Esophagus muscularis mucosa (tissue), 4 donors: Measurements from ENCODE around the gene DEUP1. TPM values are rescaled to one million over a fixed set of nuclear protein-coding genes. Genes with fewer than 3 reads are reported as not detected.

ENCODE experiments used
- DNase-seq: peaks from one replicate; pipeline ENCODE4 v3.0.0-alpha.2; 2017; ENCODE audit errors: extremely low spot score
- H3K27ac ChIP-seq, 4 donors: fragments of 200-600 bp; sonication (generic); replicated peaks in 1 of 4; 1 replicate in 3 of 4; 2 replicates in 1 of 4; pipeline ENCODE4 v1.5.1; 2016 to 2019; ENCODE audit warnings: mild to moderate bottlenecking in 1 of 4
- H3K27me3 ChIP-seq, 4 donors: fragments of 200-600 bp; sonication (generic); one replicate each; pipeline versions ENCODE4 v1.5.1 to v1.6.0; 2016 to 2019
- H3K36me3 ChIP-seq, 4 donors: fragments of 200-600 bp; sonication (generic); one replicate each; pipeline ENCODE4 v1.5.1; 2016 to 2019
- H3K4me1 ChIP-seq, 4 donors: fragments of 200-600 bp; sonication (generic); one replicate each; pipeline ENCODE4 v1.5.1; 2016 to 2019
- H3K4me3 ChIP-seq, 4 donors: fragments of 200-600 bp; sonication (generic); 1 replicate in 2 of 4; 2 replicates in 2 of 4; pipeline ENCODE4 v1.5.1; 2016 to 2019; ENCODE audit warnings: mild to moderate bottlenecking in 4 of 4, moderate library complexity in 1 of 4
- H3K9me3 ChIP-seq, 4 donors: fragments of 200-600 bp; sonication (generic); 1 replicate in 3 of 4; 2 replicates in 1 of 4; pipeline ENCODE4 v1.5.1; 2016 to 2019
- CTCF ChIP-seq, 3 experiments: fragments of 200-600 bp in 2 of 3; fragments of 450-650 bp in 1 of 3; sonication (generic) in 2 of 3; IDR thresholded peaks; one replicate each; pipeline ENCODE4 v1.5.1; 2017 to 2019; ENCODE audit warnings: antibody characterized with exemption in 3 of 3, mild to moderate bottlenecking in 2 of 3, moderate library complexity in 1 of 3
- EP300 ChIP-seq: sonication (generic); formaldehyde crosslinking; IDR thresholded peaks from one replicate; pipeline ENCODE4 v1.6.1; 2017; ENCODE audit warnings: antibody characterized with exemption
- POLR2A ChIP-seq: fragments of 450-650 bp; IDR thresholded peaks from one replicate; pipeline ENCODE4 v1.6.1; 2017; ENCODE audit warnings: antibody characterized with exemption, moderate library complexity, mild to moderate bottlenecking, low read depth
- POLR2AphosphoS5 ChIP-seq, 2 donors: sonication (generic); formaldehyde crosslinking; IDR thresholded peaks; one replicate each; pipeline ENCODE4 v1.6.1; 2017; ENCODE audit warnings: antibody characterized with exemption in 2 of 2
- WGBS: methylation state at CpG from one replicate; pipeline ENCODE4 v1.1.5; 2018; 5-methylcytosine and 5-hydroxymethylcytosine counted together
- intact Hi-C: fragments of 100-400 bp; cut with DNase I; formaldehyde crosslinking; loops from one replicate; pipeline ENCODE4 v1.15.1; 2023
- total RNA-seq, 4 donors: library from RNA; depleted of rRNA; stranded (reverse); fragments of >200 nt; gene quantifications; one replicate each; pipeline versions ENCODE4 v1.1.0 to v1.2.1, GENCODE V29; 2016

Gene DEUP1
- total RNA-seq, 4 donors from 2014 or later = not detected

GRCh38 chr11:93393386-93393785 lies 62.8 kb downstream of the DEUP1 start:
- Histone ChIP-seq H3K9me3 (no peaks in the 10 kb centered on the region), H3K27me3 (no peaks in the 10 kb centered on the region), H3K4me3 (no peak overlapping the region), H3K4me1 (no peaks in the 10 kb centered on the region), H3K36me3 (no peaks in the 10 kb centered on the region), H3K27ac (no peak overlapping the region)
- TF ChIP-seq EP300 (no peak), POLR2A (no peak), POLR2AphosphoS5 (IDR thresholded peaks at IDR 0.05) (no peak), CTCF (IDR thresholded peaks at IDR 0.05) (no peak)
- intact Hi-C loops = no loop called here
- 41% methylated on average over 4 of the region's 4 CpGs for WGBS
- DNase-seq = no peak

DNA sequence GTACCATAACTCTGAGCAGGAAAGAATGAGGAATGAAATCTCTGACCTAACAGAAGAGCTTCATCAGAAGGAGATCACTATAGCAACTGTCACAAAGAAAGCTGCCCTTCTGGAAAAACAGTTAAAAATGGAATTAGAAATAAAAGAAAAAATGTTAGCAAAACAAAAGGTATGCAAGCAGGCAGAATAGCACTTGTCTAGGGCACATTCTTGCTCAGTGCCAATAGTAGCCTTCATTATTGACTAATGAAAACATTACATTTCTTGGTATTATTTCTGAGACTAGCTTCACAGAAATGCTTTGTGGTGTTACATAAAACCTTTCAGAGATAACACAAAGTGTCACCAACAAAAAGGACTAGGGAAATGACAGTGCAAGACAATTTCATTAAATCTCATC lies 63.9 kb downstream of the DEUP1 start:
- Histone ChIP-seq H3K27ac (no peak overlapping the region), H3K9me3 (no peaks in the 10 kb centered on the region), H3K4me1 (no peaks in the 10 kb centered on the region), H3K27me3 (no peaks in the 10 kb centered on the region), H3K4me3 (no peak overlapping the region), H3K36me3 (no peaks in the 10 kb centered on the region)
- TF ChIP-seq POLR2A (no peak), POLR2AphosphoS5 (IDR thresholded peaks at IDR 0.05) (no peak), EP300 (no peak), CTCF (IDR thresholded peaks at IDR 0.05) (no peak)
- intact Hi-C loops = no loop called here
- DNase-seq = no peak

DNA sequence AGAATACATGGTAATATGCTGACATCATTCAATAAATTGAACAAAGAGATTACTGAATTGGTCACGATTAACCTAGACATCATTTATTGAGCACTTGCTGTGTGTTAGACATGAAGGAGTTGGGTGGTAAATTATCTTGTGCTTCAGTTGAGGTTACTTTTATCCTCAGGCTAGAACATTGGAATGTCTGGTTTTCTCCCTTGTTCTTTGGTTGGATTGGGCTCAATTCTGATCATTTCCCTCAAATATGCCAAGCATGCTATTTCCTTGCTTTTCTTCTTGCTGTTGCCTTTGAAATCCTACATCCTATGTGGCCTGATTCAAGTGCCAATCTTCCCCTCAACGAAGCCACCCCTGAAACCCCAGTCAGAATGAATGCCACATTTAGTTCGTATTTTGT lies 65.8 kb downstream of the DEUP1 start:
- Histone ChIP-seq H3K4me1 (no peaks in the 10 kb centered on the region), H3K27ac (no peak overlapping the region), H3K9me3 (no peaks in the 10 kb centered on the region), H3K4me3 (no peak overlapping the region), H3K27me3 (no peaks in the 10 kb centered on the region), H3K36me3 (no peaks in the 10 kb centered on the region)
- TF ChIP-seq EP300 (no peak), POLR2AphosphoS5 (IDR thresholded peaks at IDR 0.05) (no peak), CTCF (IDR thresholded peaks at IDR 0.05) (no peak), POLR2A (no peak)
- intact Hi-C loops = no loop called here
- DNase-seq = no peak
- 73% methylated on average over 3 of the region's 3 CpGs for WGBS

GRCh38 chr11:93403930-93404329 lies 73.4 kb downstream of the DEUP1 start:
- Histone ChIP-seq H3K36me3 (no peaks in the 10 kb centered on the region), H3K27ac (no peak overlapping the region), H3K27me3 (no peaks in the 10 kb centered on the region), H3K4me1 (no peaks in the 10 kb centered on the region), H3K4me3 (no peak overlapping the region), H3K9me3 (no peaks in the 10 kb centered on the region)
- DNase-seq = no peak
- 84% methylated on average over 3 of the region's 3 CpGs for WGBS
- TF ChIP-seq POLR2A = no peak
- TF ChIP-seq CTCF (IDR thresholded peaks at IDR 0.05) = no peak
- TF ChIP-seq EP300 = no peak
- no peak for TF ChIP-seq POLR2AphosphoS5 (IDR thresholded peaks at IDR 0.05)
- intact Hi-C loops = no loop called here

- Histone ChIP-seq H3K4me1 (no peaks in the 10 kb centered on the region), H3K27ac (no peak overlapping the region), H3K36me3 (no peaks in the 10 kb centered on the region), H3K27me3 (no peaks in the 10 kb centered on the region), H3K4me3 (no peak overlapping the region), H3K9me3 (no peaks in the 10 kb centered on the region)
- intact Hi-C loops = no loop called here
- 78% methylated on average over 2 of the region's 2 CpGs for WGBS
- DNase-seq = no peak
- TF ChIP-seq EP300 (no peak), POLR2A (no peak), CTCF (IDR thresholded peaks at IDR 0.05) (no peak), POLR2AphosphoS5 (IDR thresholded peaks at IDR 0.05) (no peak)
Observed at GRCh38 chr11:93407777-93408401, 77.3 kb downstream of the DEUP1 start.
